Activated T-helper 17 cell treated with anti-CD3 and anti-CD28 coated beads, Interleukin-2, amount 50 U/mL, for 72 hours (primary cell): ENCODE data around the gene FGGY. TPM values are rescaled to one million over a fixed set of nuclear protein-coding genes. Genes with fewer than 3 reads are reported as not detected.
"Not testable (repeated sequence)": the region's sequence is repeated elsewhere in the genome, so short reads cannot be mapped to it uniquely, and the experiment has no call there.

ENCODE experiments used
- ATAC-seq: fragments of 150-1000 bp; cut with Tn5 transposase; replicated peaks from 2 replicates; pipeline ENCODE4 v1.10.0; 2021; ENCODE audit warnings: mild to moderate bottlenecking, moderate library complexity
- H3K27ac Mint-ChIP-seq: one replicate; pipeline ENCODE4 v1.8.0; 2022; ENCODE audit warnings: mixed read lengths
- H3K27me3 Mint-ChIP-seq: one replicate; pipeline ENCODE4 v1.8.0; 2022; ENCODE audit warnings: mixed read lengths
- H3K36me3 Mint-ChIP-seq: one replicate; pipeline ENCODE4 v1.8.0; 2022; ENCODE audit warnings: low read depth, mild to moderate bottlenecking, mixed read lengths
- H3K4me1 Mint-ChIP-seq: one replicate; pipeline ENCODE4 v1.8.0; 2022; ENCODE audit warnings: mixed read lengths
- H3K4me3 Mint-ChIP-seq: one replicate; pipeline ENCODE4 v1.8.0; 2022; ENCODE audit warnings: mild to moderate bottlenecking, mixed read lengths
- H3K9me3 Mint-ChIP-seq: one replicate; pipeline ENCODE4 v1.8.0; 2022; ENCODE audit warnings: mixed read lengths
- total RNA-seq, 2 donors: library from RNA; stranded (reverse); gene quantifications; one replicate each; pipeline ENCODE4 v1.2.3, GENCODE V29; 2022

The FGGY gene
- total RNA-seq, 2 donors from 2014 or later = 8.1 to 16.4 TPM

DNA sequence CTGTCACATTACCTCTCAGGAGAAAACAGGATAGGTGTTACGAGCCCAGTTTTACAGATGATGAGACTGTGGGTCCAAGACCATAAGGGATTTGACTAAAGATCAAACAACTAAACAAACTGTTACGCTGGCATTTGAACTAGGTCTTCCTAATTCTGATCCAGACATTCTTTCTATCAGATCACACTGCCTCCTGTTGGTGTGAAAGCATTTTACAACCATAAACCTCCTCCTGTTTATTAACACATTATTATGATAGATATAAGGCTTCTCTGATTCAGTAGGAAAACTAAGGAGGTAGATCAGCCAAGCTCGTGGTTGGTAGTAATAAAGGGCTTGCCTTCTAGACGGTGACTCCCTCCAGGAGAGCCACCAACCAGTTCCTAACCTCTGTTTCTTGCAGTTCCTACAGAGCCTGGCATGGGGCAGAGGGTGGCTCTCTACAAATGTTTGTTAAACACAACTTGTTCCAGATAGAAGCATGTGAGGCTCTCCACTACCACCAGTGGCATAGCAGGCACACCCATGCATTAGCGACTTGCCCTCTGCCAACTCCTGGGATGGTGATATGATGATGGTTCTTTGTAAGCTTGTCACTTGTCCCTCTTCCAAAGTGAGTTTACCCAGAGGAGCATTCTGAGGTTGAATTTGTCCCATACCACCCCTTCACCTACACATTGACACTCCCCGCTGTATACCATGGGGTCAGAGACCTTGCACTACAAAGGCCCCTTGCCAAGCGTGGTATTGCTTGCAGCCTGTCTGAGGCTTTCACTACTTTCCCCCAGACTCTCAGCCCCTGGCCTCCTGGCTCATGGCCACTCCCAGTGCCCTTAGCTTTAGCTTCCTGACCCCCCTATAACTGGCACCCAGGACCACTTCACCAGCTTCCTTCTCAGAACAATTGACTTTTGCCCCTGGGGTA is 421.4 kb downstream of the FGGY start:
- Mint-ChIP-seq H3K4me3 (no peak overlapping the region), H3K27ac (no peak overlapping the region), H3K36me3 (no peaks in the 10 kb centered on the region), H3K27me3 (no peaks in the 10 kb centered on the region), H3K9me3 (no peaks in the 10 kb centered on the region), H3K4me1 (no peaks in the 10 kb centered on the region)
- no peak for ATAC-seq

DNA sequence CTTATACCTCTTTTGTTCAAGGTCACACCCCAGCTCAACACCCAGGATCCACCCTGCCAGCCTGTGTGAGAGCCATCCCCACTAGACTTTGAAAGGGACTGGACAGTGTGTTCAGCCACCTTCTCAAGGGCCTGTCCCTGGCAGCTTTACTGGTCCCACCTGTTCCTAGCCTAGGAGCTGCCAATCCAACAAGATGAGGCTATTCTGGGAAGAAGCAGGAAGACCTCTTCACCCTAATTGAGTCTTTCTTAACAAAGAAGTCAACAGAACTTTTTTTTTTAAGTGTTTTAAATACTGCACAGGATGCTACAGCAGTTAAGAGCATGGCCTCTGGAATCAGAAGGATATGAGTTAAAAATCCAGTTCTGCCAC is 422.1 kb downstream of the FGGY start:
- no peaks in the 10 kb centered on the region for H3K27me3 Mint-ChIP-seq
- no peaks in the 10 kb centered on the region for H3K4me1 Mint-ChIP-seq
- no peak overlapping the region for H3K27ac Mint-ChIP-seq
- H3K36me3 Mint-ChIP-seq = no peaks in the 10 kb centered on the region
- no peak for ATAC-seq
- no peaks in the 10 kb centered on the region for H3K9me3 Mint-ChIP-seq
- H3K4me3 Mint-ChIP-seq = no peak overlapping the region

DNA sequence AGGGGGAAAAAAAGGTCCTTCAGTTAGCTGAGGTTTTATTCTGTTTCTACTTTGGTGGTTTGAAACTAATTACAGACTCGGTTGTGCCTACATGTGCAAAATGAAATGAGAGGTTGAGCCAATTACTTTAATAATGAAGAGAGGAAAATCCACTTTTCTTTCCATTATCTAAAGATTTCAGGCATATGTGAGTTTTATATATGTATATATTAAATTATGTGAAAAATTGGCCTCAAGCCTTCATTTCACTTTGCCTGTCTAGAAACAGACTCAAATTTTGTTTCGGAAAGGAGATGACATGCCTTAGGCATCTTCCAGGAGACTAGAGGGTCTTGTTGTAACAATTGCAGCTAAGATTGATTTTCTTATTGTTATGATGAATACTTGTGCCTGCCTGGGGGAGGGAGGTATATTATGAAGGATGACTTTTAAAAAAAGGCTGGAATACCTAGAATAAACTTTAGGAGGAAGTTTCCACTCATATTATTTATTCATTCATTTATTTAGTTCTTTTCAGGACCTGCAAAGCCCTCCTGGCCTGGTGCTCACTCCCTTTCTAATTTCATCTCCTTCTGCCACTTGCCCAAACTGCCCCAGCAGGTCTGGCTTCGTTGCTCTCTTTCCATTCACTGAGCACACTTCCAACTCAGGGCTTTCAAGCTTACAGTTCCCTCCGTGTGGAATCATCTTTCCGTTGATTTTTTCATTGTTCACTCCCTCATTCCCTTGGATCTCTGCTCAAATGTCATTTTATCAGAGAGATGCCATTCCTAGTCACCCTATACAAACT is 423.6 kb downstream of the FGGY start:
- no peak for ATAC-seq
- Mint-ChIP-seq H3K4me3 (no peak overlapping the region), H3K36me3 (no peaks in the 10 kb centered on the region), H3K9me3 (no peaks in the 10 kb centered on the region), H3K4me1 (no peaks in the 10 kb centered on the region), H3K27ac (no peak overlapping the region), H3K27me3 (no peaks in the 10 kb centered on the region)

DNA sequence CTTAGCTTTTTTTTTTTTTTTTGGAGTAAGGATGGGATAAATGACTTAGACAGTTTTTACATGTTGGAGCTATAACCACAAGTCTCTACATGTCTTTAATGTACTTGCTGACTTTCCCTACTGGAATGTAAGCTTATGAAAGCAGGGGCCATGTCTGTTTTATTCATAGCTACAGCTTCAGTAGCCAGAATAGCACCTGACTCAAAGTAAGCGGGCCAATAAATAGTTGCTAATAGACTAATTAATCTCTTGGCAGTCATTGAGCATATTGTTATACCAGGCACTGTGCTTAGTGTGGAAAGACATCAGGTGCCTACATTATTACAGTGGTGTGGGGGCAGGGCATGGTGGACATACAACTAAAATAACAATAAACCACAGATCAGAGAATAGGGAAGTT is 433.4 kb downstream of the FGGY start:
- Mint-ChIP-seq H3K4me1 (peaks cover 10% of the 10 kb centered on the region), H3K4me3 (no peak overlapping the region), H3K27me3 (no peaks in the 10 kb centered on the region), H3K36me3 (no peaks in the 10 kb centered on the region), H3K27ac (no peak overlapping the region), H3K9me3 (no peaks in the 10 kb centered on the region)
- no peak for ATAC-seq

DNA sequence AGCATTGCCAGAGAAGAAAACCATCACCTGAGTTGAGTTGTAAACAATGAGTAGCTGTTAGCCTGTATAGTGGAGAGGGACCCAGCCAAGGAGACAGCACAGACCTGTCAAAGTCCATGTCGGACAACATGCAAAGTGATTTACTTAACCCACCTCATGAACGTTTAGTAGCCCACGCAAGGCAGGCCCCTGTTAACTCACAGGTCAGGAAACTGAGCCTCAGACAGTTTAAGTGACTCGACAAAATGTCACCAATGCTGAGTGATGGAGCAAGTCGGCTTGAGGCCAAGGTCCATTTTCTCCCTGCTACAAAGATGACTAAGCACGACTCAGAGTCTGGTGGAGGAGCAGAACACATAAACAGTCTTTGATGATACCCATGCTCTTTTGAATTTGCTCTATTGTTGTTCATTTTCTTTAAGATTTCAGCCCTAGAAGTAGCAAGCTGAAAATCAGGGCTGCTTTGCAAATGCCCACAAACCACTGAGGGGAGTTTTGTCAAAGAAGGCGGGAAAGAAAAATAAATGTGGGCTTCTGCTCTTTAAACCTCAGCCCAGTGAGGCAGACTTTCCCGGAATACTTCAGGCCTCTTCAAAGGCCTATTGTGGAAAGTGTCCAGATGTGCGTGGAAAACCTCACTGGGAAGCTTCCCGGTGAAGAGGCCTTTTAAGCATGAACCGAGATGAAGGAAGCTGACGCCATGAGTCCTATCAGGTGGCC is 434.0 kb downstream of the FGGY start:
- peak overlapping the region; percentile 78 for H3K27ac Mint-ChIP-seq
- H3K36me3 Mint-ChIP-seq = no peaks in the 10 kb centered on the region
- no peaks in the 10 kb centered on the region for H3K27me3 Mint-ChIP-seq
- peak overlapping the region; percentile 17 for H3K4me3 Mint-ChIP-seq
- H3K9me3 Mint-ChIP-seq = peaks cover under 1% of the 10 kb centered on the region
- H3K4me1 Mint-ChIP-seq = peaks cover 10% of the 10 kb centered on the region
- peak; percentile 88 for ATAC-seq

DNA sequence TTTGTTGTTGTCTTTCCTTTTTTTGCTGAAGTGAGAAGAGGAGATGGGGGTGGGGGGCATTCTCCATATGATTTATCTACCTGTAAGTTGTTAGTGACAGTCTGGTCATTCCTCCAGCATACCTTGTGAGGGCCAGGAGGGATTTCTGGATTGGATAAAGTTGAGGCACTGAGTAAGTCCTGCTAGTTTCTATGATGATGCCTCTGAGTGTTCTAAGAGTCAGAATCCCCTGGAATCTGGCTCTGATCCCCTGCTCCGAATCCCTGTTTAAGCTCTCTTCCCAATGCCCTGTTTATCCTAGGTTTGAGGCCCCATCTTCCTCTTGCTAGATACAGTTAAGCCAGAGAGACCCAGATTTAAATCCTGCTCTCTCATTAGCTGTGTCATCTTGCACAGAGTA is 434.7 kb downstream of the FGGY start:
- Mint-ChIP-seq H3K27ac (peak overlapping the region; percentile 78), H3K9me3 (peaks cover 7% of the 10 kb centered on the region), H3K36me3 (no peaks in the 10 kb centered on the region), H3K4me3 (no peak overlapping the region), H3K4me1 (peaks cover 10% of the 10 kb centered on the region), H3K27me3 (no peaks in the 10 kb centered on the region)
- ATAC-seq = no peak

DNA sequence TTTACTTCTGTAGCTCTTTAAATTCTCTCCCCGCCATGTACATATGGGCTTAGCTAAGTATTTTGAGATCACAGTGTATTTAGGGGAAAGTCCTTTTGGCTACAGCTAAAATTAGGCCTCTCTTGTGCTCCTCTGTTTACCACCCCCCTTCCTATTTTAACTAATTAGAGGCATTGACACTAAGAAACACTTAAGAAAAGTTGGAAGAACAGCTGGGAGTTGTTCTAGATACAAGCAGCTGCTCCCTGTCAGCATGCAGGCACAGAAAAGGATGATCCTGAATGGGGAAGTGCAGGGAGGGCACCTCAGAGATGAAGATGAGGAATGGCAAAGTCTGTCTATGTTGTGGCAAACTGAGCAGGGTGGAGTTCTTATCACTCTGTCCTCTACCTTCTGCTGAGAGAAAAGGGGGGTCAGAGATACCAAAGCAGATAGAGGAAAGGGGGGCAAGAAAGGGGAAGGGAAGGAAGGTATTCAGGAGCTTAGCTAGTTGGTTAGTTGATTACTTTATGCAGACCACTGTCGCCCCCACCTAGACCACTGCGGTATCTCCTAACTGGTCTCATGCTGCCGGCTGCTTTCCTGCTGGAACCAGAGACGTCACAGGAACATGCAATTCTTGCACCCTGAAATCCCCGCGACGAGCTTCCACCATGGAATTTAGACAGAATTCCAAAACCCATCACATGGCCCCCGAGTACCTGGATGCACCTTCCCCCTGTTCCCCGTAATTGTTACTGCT is 435.5 kb downstream of the FGGY start:
- Mint-ChIP-seq H3K27ac (no peak overlapping the region), H3K4me1 (peaks cover 10% of the 10 kb centered on the region)

DNA sequence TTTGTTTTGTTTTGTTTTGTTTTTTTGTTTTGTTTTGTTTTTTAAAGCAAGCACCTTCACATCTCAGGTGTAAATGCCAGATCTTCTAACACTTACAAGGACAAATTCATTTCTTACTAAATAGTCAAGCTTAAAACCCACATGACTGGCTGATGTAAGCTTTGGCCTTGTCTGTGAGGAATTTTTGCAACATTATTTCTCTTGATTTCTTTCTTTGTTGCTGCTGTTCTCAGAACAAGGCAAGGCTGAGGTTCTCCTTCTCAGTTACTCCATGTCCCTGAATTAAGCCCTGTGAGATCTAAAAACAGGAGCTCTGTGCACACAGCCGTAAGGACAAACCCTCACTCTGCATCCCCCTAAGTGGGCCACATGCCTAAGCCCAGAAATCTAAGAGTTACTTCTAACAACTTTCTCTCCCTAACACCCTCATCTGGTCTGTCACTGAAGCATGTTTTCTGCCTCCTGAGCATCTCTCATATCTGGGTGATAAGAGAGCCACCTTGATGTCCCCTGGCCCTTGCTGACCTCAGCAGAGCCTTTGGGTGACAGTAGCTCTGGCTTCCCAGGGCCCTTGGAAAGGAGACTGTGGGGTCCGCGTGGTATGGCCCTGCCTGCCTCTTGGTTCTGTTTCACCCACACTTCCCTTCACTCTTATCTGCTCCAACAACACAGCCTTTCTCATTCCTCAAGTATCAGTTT is 436.7 kb downstream of the FGGY start:
- peak overlapping the region; percentile 32 for H3K27ac Mint-ChIP-seq
- H3K27me3 Mint-ChIP-seq = no peaks in the 10 kb centered on the region
- peaks cover 10% of the 10 kb centered on the region for H3K4me1 Mint-ChIP-seq
- no peak overlapping the region for H3K4me3 Mint-ChIP-seq
- no peak for ATAC-seq
- H3K9me3 Mint-ChIP-seq = peaks cover 7% of the 10 kb centered on the region
- H3K36me3 Mint-ChIP-seq = no peaks in the 10 kb centered on the region

More for the DNA sequence above, 435.5 kb downstream of the FGGY start:
- Mint-ChIP-seq H3K4me3 (no peak overlapping the region), H3K9me3 (peaks cover 7% of the 10 kb centered on the region), H3K36me3 (no peaks in the 10 kb centered on the region), H3K27me3 (no peaks in the 10 kb centered on the region)
- ATAC-seq = no peak

DNA sequence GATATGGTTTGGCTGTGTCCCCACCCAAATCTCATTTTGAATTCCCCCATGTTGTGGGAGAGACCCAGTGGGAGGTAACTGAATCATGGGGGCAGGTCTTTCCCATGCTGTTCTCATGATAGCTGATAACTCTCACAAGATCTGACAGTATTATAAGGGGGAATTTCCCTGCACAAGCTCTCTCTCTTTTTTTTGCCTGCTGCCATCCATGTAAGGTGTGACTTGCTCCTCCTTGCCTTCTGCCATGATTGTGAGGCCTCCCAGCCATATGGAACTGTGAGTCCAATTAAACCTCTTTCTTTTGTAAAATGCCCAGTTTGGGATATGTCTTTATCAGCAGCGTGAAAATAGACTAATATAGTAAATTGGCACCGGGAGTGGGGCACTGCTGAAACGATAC is 439.0 kb downstream of the FGGY start:
- not testable (repeated sequence) for H3K4me1 Mint-ChIP-seq, ATAC-seq, H3K9me3 Mint-ChIP-seq, H3K27me3 Mint-ChIP-seq, H3K4me3 Mint-ChIP-seq, H3K27ac Mint-ChIP-seq, H3K36me3 Mint-ChIP-seq

DNA sequence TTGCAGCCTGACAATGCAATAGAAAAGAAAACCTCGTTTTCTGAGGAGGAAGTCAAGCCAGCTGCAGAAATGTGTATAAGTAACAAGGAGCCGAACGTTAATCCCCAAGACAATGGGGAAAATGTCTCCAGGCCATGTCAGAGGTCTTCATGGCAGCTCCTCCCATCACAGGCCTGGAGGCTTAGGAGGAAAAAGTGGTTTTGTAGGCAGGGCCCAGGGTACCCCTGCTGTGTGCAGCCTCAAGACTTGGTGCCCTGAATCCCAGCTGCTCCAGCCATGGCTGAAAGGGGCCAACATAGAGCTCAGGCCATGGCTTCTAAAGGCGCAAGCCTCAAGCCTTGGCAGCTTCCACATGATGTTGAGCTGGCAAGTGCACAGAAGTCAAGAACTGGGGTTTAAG is 439.9 kb downstream of the FGGY start:
- peaks cover 1% of the 10 kb centered on the region for H3K4me1 Mint-ChIP-seq
- no peaks in the 10 kb centered on the region for H3K36me3 Mint-ChIP-seq
- no peak overlapping the region for H3K4me3 Mint-ChIP-seq
- no peaks in the 10 kb centered on the region for H3K27me3 Mint-ChIP-seq
- ATAC-seq = no peak
- no peak overlapping the region for H3K27ac Mint-ChIP-seq
- peaks cover 7% of the 10 kb centered on the region for H3K9me3 Mint-ChIP-seq

DNA sequence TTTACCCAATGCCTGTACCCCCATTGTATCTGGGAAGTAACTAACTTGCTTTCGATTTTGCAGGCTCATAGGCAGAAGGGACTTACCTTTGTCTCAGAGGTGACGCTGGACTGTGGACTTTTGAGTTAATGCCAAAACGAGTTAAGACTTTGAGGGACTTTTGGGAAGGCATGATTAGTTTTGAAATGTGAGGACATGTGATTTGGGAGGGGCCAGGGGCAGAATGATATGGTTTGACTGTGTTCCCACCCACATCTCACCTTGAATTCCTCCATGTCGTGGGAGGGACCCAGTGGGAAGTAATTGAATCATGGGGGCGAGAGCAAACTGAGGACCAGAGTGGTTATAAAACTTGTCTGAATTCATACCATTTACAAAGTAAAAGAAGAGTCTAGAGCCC is 440.7 kb downstream of the FGGY start:
- Mint-ChIP-seq H3K36me3 (no peaks in the 10 kb centered on the region), H3K27me3 (no peaks in the 10 kb centered on the region), H3K9me3 (peaks cover 7% of the 10 kb centered on the region), H3K27ac (no peak overlapping the region), H3K4me1 (no peaks in the 10 kb centered on the region), H3K4me3 (no peak overlapping the region)
- no peak for ATAC-seq

DNA sequence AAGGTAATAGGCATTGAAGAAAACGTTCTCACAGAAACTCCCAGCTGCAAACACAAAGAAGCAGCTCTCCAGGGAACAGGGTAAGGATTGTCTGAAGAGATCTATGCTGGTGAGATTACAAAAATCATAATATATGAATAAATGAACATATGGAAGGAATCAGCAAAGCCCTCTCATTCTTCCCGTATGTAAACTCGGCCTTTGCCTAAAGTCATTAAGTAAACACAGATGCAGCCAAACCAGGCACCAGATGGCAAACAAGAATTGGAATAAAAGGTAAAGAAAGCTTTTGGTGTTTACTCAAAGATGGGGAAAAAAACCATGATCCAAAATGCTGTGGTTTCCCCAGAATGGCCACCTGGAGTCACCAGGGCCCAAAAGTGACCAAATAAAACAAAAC is 441.3 kb downstream of the FGGY start:
- no peak overlapping the region for H3K27ac Mint-ChIP-seq
- no peak for ATAC-seq
- H3K4me3 Mint-ChIP-seq = no peak overlapping the region
- no peaks in the 10 kb centered on the region for H3K27me3 Mint-ChIP-seq
- H3K9me3 Mint-ChIP-seq = peaks cover 7% of the 10 kb centered on the region
- H3K36me3 Mint-ChIP-seq = no peaks in the 10 kb centered on the region
- no peaks in the 10 kb centered on the region for H3K4me1 Mint-ChIP-seq

DNA sequence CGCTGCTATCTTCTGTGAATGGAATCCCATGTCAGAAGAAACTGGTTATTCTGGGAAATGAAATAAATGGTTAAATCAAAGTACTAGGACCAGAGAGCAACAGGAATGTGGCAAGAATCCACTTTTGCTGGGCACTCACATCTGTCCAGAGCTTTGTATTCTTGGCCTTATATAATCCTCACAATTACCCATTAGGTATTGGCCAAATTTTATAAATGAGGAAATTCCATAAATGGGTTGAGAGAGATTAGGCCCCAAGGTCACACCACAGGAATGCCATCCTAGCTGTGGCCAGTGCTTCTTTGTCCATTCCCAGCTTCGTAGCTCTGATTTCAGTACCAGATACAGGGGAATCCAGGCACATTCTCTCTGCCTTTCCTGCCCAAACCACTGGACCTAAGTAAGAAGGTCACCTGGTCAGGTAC is 441.7 kb downstream of the FGGY start:
- no peak overlapping the region for H3K4me3 Mint-ChIP-seq
- no peaks in the 10 kb centered on the region for H3K36me3 Mint-ChIP-seq
- no peaks in the 10 kb centered on the region for H3K27me3 Mint-ChIP-seq
- H3K27ac Mint-ChIP-seq = no peak overlapping the region
- H3K9me3 Mint-ChIP-seq = peaks cover 7% of the 10 kb centered on the region
- ATAC-seq = no peak
- no peaks in the 10 kb centered on the region for H3K4me1 Mint-ChIP-seq
